ENCODE data around the gene ACTN1.

The ACTN1 gene

GRCh38 chr14:68905107-68905895, 73.8 kb downstream of the ACTN1 start:
- Mint-ChIP-seq H3K27ac (no peak overlapping the region), H3K4me1 (no peaks in the 10 kb centered on the region), H3K27me3 (ENCODE audit: low read depth) (peaks cover 6% of the 10 kb centered on the region), H3K9me3 (no peaks in the 10 kb centered on the region), H3K36me3 (ENCODE audit: low read depth) (peaks cover 49% of the 10 kb centered on the region), H3K4me3 (no peak overlapping the region)
- TF ChIP-seq CTCF (IDR thresholded peaks at IDR 0.05; ENCODE audit: unreplicated experiment in 3 of 3): no peak

- no peak for TF ChIP-seq CTCF (IDR thresholded peaks at IDR 0.05; ENCODE audit: unreplicated experiment in 3 of 3)
- Mint-ChIP-seq H3K4me1 (no peaks in the 10 kb centered on the region), H3K27ac (no peak overlapping the region), H3K4me3 (no peak overlapping the region), H3K9me3 (no peaks in the 10 kb centered on the region), H3K36me3 (ENCODE audit: low read depth) (peaks cover 49% of the 10 kb centered on the region), H3K27me3 (ENCODE audit: low read depth) (peaks cover 3% of the 10 kb centered on the region)
Observed at GRCh38 chr14:68902357-68902756, 76.7 kb downstream of the ACTN1 start.

GRCh38 chr14:68899033-68899603, 80.0 kb downstream of the ACTN1 start:
- TF ChIP-seq CTCF (IDR thresholded peaks at IDR 0.05; ENCODE audit: unreplicated experiment in 3 of 3): no peak
- no peaks in the 10 kb centered on the region for H3K9me3 Mint-ChIP-seq
- peaks cover 3% of the 10 kb centered on the region for H3K27me3 Mint-ChIP-seq (ENCODE audit: low read depth)
- peaks cover 52% of the 10 kb centered on the region for H3K36me3 Mint-ChIP-seq (ENCODE audit: low read depth)
- H3K27ac Mint-ChIP-seq: no peak overlapping the region
- peaks cover 10% of the 10 kb centered on the region for H3K4me1 Mint-ChIP-seq
- H3K4me3 Mint-ChIP-seq: no peak overlapping the region

- H3K36me3 Mint-ChIP-seq (ENCODE audit: low read depth): peaks cover 49% of the 10 kb centered on the region
- no peak for TF ChIP-seq CTCF (IDR thresholded peaks at IDR 0.05; ENCODE audit: unreplicated experiment in 3 of 3)
Observed at GRCh38 chr14:68898248-68899032, 80.7 kb downstream of the ACTN1 start.

GRCh38 chr14:68897559-68898155, 81.4 kb downstream of the ACTN1 start:
- no peaks in the 10 kb centered on the region for H3K9me3 Mint-ChIP-seq
- no peak overlapping the region for H3K4me3 Mint-ChIP-seq
- no peak overlapping the region for H3K27ac Mint-ChIP-seq
- peaks cover 3% of the 10 kb centered on the region for H3K27me3 Mint-ChIP-seq (ENCODE audit: low read depth)
- peaks cover 48% of the 10 kb centered on the region for H3K36me3 Mint-ChIP-seq (ENCODE audit: low read depth)
- TF ChIP-seq CTCF (IDR thresholded peaks at IDR 0.05; ENCODE audit: unreplicated experiment in 3 of 3): no peak
- H3K4me1 Mint-ChIP-seq: peaks cover 10% of the 10 kb centered on the region

More at GRCh38 chr14:68898248-68899032, 80.7 kb downstream of the ACTN1 start:
- Mint-ChIP-seq H3K9me3 (no peaks in the 10 kb centered on the region), H3K27me3 (ENCODE audit: low read depth) (peaks cover 3% of the 10 kb centered on the region), H3K4me3 (no peak overlapping the region), H3K4me1 (peaks cover 10% of the 10 kb centered on the region), H3K27ac (no peak overlapping the region)

All from nephron (organoid).